ENCODE data around the gene UNC93B1.
"Not testable (repeated sequence)": the region's sequence is repeated elsewhere in the genome, so short reads cannot be mapped to it uniquely, and the experiment has no call there.

The UNC93B1 gene

DNA sequence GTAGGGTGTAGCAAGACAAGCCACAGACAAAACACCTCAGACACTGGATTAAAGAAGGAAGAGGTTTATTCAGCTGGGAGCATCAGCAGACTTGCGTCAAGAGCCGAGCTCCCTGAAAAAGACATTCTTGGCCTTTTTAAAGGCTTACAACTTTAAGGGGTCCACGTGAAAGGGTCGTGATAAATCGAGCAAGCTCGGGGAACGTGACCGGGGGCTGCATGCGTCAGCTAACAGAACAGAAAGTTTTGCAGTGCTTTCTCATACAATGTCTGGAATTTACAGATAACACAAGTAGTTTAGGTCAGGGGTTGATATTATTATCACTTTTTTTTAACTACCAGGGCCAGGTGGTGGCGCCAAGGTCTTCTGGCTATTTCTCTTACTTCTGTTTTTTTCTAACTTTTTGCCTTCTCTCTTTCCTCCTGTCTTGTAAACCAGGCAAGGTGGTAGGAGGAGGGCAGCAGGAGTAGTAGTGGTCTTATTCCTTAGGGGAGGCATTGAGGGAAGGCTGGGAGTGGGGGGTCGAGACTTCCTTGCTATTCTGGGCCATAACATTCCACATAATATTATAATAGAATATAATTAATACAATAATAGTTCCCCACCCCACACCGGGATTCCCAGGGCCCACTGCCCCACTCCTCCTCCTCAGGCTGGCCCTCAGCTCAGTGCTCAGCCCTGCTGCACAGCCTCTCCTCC lies 5.6 kb upstream of the UNC93B1 start:
- no peak for DNase-seq (ENCODE audit: low read depth)

DNA sequence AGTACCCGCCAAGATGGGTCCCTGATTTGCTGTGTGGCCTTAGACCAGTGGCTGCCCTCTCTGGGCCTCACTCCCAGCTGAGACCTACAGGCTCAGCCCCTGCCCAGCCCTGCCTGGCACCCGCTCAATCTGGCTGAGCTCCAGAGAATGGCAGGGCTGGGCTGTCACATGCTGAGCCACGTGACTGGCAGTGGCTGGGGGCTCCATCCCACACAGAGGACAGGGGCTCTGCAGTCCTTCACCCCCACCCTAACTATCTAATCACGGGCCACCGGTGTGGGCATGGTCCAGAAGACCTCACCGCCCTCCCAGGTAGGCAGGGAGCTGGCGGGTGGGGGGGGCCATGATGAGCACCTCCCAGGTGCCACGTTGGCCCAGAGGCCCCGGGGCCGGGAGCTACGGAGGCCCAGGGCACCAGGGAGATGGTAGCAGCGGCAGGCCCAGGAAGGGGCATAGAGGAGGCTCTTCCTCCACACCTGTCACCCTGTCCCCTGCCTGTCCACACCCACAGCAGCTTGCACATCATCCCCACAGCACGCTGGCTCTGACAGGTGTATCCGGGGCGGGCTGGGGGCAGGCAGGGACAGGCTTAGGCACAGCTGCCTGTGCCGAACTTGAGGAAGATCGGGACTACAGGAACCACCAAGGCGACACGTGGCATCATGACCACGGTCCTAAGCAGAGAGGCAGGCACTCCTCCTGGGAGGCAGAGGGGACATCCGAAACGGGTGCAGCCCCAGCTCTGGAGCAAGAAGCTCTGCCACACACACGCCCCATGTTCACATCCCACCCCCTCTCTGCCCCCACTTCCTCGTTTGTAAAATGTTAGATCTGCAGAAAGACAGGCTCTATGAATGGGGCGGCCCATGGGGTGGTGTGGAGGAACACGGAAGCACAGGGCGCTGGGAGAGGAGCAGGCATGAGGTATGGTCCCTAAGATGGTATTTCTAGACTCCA lies 4.8 kb upstream of the UNC93B1 start:
- DNase-seq (ENCODE audit: low read depth), result no peak

DNA sequence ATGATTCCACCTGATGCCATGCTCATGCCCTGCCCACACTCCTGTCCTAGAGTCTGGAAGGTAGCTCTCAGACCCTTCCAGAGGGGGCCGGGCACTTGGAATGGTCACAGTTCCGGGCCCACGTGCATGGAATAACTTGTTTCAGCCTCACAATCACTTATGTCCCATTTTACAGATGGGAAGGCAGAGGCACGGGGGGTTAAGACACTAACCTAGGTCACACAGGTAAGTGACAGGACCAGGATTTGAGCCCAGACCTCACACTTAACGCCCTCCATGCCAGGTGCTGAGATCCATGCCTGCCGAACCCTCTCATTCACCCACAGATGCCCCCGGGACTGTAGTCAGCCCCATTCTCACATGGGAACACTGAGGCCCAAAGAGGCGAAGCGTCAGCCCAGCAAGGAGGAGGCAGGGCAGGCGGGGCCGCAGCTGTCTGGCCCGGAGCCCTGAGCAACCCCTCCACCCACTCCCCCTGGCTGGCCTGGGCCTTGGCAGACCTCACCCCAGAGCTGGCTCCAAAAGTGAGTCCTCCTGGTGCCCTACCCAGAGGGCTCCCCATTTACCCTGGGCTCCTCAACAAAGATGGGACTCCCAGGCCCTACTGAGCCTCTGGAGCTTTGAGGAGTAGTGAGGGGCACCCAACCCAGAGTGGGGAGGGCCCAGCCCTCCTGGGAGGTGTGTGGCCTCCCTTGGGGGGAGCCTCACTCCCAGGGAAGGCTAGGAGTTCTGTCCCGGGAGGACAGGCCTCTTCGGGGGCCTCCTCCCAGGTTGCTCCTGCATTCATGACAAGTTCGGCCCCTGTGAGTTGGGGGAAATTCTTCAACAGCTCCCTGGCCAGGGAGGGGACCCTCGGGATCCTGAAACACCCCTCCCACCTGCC lies 3.8 kb upstream of the UNC93B1 start:
- DNase-seq (ENCODE audit: low read depth), result no peak

DNA sequence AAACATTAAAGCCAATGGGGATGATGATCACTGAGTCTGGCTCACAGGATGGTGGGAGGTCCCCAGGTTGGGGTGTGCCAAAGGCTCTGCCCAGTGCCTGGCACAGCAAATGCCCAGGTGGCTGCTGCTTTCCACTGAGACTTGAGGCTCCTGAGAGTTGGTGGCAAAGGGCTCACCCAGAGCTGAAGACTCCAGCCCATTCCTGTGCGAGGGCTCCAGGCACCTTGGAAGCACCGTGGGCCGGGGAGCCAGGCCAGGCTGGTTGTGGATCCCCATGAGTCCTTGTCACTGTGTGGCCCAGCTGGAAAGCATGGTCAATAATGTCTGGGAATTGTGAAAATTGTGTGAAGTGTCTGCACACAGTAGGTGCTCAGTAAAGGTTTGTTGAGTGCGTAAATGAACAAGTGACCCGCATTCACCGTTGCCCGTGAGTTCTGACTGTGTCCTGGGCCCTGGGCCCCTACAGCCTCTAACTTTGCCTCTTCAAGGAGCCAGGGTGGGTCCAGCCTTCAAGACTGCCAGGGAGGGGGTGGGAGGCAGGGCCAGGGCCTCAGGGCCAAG lies 2.8 kb upstream of the UNC93B1 start:
- no peak for DNase-seq (ENCODE audit: low read depth)

DNA sequence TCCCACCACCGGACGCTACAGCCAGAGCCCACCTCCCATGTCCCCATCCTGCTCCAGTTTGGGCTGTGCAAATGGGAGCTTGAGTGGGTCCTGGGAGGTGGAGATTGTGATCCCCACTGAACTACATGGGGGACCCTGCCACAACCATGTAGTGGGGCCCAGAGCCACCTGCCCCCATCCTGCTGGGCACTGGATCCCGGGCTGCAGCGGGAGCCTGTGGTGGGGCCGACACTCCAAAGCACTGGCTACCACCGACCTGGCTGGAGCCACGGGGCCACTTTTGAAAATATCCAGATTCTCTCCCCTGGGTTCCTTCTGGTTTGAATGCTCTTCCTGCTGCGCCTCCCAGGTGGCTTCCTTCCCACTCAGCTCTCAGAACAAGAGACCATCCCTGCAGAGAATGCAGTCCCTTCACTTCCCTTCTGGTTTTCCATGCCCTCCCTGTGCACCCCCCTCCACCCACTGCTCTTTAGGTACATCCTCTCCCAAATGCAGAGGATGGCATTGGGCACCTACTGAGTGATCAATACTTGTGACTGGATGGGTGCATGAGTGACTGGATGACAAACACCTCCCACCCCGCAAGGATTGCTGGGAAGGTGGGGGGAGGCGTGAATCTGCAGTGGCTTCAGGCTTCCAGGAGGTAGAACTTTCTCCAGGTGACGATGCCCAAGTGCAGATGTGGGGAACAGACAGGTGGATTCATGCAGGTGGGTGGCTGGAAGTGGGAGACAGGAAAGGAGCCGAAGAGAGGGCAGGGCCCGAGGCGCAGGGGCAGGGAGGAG lies 846 bp upstream of the UNC93B1 start:
- no peak for DNase-seq (ENCODE audit: low read depth)

DNA sequence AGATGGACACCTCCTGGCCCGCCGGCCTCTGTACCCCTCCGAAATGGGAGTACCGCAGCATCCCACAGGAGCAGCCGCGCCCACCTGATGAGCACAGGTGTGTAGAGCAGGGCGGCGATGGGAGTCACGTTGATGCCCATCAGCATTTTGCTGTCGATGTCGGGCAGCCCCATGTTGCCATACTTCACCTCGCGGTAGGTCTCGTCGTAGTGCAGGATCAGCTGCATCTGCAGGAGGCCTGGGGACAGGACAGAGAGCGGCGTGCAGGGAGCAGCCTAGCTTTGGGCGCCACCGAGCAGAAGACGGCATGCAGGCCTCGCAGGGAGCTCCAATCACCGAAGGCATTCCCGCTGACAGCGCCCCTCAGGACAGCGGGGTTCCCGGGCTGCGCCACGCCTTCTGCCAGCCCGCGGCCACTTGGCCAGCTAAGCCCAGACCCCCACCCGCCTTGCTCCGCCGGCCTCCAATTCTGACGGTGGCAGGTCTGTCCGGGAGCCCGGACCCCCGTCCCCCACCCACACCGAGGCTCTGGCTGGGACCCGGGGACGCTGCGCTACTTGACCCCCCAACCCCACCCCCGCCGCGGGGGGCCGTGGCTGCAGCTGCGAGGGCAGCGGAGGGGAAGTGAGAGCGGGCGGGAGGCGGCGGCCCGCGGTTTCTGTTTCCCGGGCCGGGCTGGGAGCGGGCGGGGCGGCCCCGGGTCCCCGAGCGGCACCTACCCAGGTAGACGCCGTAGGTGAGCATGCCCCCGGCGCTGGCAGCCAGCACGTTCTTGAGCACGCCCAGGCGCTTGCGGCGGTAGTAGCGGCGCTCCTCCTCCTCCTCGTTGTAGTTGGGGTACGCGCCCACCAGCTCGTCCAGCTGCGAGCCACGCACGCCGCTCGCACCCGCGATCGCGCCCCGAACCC lies 705 bp downstream of the UNC93B1 start:
- DNase-seq (ENCODE audit: low read depth), result peak; percentile 20

DNA sequence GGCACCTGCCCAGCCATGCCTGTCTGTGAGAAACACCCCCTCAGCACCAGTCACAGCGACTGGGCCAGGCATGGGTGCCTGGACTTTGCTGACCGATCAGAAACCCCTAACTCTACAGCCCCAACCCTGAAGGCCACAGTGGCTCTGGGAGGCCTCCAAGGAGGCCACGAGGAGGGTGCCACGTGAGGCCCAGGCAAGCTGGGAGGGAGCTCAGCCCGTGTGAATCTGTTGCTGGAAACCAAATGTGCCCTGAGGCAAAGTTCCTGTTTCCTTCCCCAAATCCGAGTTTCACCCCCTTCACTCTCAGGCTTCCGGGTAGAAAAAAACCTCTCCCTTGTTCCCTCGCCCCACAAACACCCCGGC lies 1.3 kb downstream of the UNC93B1 start:
- DNase-seq (ENCODE audit: low read depth), result no peak

DNA sequence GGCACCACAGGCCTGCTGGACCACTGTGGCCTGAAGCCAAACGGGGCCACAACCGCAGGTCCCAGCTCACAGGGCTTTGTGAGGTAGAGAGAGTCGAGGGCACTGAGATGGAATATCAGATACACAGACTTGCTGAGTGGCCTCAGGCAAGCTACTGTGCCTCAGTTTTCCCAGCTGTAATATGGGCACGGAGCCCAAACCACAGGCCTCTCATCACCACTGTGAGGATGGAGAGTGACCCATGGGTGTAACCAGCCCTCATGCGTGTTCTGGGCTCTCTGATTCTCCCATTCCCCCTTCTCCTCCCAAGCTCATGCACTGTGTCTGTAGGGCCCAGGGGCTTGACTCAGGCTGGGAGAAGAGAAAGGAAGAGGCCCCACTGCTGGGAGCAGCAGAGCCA lies 4.2 kb downstream of the UNC93B1 start:
- no peak for DNase-seq (ENCODE audit: low read depth)

DNA sequence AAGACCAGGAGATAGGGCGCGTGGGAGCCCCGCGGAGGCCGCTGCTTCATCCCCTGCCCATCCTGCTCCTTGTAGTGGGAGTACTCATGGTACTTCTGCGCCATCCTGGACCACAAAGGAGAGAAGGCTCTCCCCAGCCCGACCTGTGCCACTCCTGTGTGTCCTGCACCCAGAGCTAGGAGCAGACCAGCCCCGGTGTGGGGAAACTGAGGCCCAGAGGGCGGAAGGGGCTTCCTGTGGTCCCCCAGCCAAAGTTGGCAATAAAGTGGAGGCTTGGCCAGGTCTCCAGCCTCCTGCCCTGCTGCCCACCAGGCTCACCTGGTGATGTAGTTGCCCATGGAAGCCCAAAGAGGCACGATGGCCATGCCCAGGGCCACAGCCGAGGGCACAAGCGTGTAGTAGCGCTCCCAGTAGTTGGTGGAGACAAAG lies 4.7 kb downstream of the UNC93B1 start:
- DNase-seq (ENCODE audit: low read depth), result no peak

DNA sequence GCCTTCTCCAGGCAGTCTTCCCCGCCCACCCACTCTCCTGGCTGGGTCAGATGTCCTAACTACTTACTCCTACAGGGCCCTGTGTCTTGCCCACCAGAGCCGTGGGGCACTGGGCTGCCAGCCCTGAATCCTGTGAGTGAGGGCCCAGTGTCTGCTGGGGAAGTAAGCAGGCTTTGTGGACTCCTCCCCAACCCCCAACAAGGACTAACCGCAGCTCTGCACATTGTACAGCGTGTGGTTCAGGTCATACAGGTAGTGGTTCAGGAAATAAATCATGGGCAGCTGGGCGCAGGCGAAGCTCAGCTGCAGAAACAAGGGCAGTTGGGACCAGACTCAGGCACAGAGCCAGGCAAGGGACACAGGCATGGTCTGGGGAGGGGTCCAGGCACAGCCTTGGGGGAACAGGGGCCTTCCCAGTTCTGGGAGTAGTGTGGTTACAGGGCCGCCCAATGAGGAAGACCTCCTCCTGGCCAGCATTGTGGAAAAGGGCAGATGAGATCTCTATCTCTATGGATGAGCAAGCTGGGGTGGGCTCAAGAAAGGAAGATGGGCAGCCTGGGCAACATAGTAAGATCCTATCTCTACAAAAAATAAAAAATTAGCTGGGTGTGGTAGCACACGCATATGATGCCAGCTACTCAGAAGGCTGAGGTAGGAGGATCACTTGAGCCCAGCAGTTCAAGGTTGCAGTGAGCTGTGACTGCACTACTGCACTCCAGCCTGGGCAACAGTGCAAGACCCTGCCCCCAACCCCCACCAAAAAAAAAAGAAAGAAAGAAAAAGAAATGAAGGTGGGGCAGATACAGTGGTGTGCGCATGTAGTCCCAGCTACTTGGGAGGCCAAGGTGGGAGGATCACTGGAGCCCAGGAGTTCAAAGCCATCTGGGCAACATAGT lies 5.5 kb downstream of the UNC93B1 start:
- no peak for DNase-seq (ENCODE audit: low read depth)

DNA sequence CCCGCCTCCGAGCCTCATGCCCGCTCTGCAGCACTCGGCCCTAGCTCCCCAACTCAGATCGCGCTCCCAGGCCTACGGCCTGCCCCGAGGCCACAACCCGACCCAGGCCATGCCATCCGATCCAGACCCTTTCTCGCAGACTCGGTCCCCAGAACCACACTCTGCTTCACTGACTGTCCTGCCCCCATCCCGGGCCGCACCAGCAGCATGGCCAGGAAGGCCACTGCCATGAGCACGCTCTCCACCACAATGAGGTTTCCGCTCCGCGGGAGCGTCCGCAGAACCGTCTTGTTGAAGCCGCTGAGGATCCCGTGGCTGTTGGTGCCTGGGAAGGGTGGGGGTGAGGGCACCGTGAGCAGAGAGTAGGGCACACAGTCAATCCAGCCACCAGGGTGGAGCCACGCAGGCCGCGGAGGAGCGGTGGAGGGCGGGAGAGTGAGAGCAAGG lies 6.4 kb downstream of the UNC93B1 start:
- no peak for DNase-seq (ENCODE audit: low read depth)

DNA sequence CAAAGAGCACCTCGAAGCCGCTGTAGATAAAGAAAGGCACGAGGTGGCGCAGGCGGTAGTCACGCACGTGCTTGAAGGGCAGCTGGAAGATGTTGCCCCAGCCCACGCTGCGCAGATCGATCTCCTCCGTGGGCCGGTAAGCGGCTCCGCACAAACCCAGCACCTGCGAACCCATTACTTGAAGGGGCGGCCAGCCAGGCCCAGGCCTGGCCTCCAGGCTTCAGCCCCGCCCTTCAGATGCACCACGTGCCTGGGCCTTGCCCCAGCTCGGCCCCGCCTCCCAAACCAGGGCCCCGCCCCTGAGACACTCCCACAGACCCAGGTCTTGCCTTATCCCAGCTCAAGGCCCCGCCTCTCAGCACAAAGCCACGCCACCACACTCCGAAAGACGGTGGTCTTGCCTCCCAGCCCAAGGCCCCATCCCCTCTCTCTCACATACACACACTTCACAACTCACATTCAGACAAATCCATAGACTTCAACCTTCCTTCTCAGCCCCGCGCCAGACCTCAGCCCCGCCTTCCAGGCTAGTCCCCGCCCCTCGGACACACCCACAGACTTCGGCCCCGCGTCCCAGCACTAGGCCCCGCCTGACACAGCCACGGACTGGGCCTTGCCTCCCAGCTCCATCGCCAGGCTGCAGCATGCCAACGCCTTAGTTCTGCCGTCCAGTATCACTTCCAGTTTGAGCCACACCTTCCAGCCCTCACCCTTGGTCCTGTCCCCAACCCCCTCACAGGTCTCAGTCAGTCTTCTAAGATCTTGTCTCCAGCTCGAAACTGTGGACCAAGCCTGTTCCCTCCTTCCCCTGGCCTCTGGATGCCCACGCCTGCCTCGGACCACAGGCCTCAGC lies 7.0 kb downstream of the UNC93B1 start:
- no peak for DNase-seq (ENCODE audit: low read depth)

DNA sequence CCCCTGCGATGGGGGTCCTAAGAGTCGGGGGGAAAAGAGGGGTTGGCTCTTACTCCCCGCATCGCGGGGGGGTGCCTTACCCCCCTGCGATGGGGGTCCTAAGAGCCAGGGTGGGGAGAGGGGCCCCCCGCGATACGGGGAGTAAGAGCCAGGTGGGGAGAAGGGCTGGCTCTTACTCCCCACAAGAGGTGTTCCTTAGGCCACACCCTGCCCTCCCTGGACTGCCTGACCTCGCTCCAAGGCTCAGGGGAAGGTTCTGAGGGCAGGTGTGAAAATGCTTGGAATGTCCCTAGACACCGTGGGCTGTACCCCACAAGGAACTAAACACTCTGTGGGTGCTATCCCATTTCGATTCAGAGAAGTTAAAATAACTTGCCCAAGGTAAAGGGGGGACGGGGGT lies 7.8 kb downstream of the UNC93B1 start:
- DNase-seq (ENCODE audit: low read depth), result no peak

DNA sequence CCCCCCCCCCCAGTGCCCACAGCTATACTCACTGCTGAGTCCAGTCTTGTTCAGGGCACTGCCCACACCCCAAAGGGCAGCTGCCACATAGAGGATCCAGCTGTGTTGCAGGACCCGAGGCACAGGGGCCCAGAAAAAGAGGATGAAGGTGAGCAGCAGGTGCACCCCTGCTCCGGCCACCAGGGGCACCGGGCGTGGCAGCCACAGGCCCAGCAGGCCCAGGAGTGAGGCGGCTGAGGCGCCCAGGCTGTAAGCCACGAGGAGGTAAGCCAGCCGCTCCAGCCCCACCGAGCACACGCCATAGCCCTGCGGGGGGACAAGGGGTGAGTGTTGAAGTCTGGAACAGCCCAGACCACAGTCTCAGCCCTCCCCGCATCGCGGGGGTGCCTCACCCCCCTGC lies 8.3 kb downstream of the UNC93B1 start:
- DNase-seq (ENCODE audit: low read depth), result not testable (repeated sequence)

DNA sequence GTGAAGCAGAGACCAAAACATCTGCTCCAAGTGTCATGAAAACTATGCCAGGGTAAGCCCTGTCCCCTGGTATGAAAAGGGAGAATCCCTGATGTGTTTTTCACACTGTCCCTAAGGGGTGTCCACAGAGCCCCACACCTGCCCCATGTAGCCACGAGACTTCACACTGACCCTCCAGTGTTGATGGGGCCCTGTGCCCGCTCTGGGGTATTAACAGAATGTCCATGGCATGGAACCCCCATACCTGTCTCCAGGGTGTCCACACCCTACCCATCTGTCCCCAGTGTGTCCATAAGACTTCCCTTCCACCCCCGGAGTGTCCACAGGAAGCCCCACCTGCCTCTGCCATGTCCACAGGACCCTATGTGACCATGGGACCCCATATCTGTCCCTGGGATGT lies 8.8 kb downstream of the UNC93B1 start:
- DNase-seq (ENCODE audit: low read depth), result not testable (repeated sequence)

DNA sequence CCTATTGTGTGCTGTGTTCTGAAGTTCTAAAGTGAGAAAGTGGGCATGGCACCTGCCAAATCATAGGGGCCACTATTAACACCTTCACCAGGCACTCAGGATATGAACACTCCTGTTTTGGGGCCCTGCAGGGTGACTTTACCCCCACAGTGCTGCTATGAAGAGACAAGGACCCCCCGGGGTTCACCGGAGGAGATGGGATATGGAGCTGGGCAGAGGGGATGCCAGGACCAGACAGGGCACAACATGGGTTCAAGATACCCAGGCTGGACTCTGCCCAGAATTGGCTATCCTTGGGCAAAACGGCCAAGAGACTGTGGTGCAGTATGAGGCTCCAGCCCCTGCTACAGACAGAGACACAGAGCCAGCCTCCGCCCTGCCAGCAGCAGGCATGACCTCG lies 9.5 kb downstream of the UNC93B1 start:
- DNase-seq (ENCODE audit: low read depth), result not testable (repeated sequence)

DNA sequence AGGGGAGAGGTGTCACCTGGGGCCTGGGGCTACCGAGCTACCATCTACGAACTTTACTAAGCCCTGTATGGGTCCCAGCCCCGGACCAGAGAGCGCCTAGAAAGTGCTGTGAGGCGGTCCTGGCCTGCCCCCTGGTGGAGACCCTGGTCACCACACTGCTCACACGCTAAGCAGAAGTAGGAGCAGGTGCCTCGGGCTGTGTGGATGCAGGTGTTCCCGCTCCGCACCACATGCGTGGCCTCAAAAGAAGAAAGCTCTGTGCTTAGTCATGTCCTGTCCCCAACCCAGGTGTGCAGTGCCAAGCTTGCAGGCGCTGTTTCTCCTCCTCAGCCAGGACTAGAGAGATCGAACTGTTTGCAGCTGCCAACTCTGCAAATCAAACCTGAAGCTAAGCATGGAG lies 10.1 kb downstream of the UNC93B1 start:
- not testable (repeated sequence) for DNase-seq (ENCODE audit: low read depth)

Data from stimulated activated CD8-positive, alpha-beta memory T cell treated with anti-CD3 and anti-CD28 coated beads, Interleukin-15, amount 100 ng/mL, for 1 hour (primary cell).